GM21528 (cell line): ENCODE measurements around the gene MMP24.

Source experiments
- ATAC-seq: cut with Tn5 transposase; IDR thresholded peaks from one replicate; pipeline ENCODE4 v1.9.1; 2021; ENCODE audit warnings: mild to moderate bottlenecking, moderate library complexity; ENCODE audit not compliant: unreplicated experiment, low FRiP score

Gene MMP24

GRCh38 chr20:35290186-35290886, 63.8 kb downstream of the MMP24 start:
- no peak for ATAC-seq

DNA sequence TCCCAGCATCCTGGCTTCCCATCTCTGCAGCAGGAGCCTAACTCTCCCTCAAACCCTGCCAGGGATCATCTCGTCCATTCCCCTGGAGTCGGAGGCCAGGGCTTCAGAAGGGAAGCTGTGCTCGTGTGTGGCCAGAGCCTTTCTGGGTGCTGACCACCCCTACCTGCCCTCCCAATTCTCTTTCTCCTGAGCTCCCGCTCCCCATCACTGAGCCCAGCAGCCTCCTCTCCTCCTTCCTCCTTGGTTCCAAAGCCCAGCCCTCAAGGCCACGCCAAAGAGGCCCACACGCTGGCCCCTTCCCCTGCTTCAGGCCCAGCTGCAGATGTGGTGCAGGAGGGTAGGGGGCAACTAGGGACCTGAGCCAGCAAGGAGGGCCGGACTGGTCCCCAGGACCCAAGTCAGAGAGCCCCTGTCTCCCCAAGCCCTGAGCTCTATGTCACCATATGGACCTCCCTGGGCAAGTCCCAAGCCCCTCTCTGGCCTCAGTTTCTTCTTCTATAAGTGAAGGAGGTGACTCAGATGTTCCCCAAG, 64.5 kb downstream of the MMP24 start:
- ATAC-seq: no peak

DNA sequence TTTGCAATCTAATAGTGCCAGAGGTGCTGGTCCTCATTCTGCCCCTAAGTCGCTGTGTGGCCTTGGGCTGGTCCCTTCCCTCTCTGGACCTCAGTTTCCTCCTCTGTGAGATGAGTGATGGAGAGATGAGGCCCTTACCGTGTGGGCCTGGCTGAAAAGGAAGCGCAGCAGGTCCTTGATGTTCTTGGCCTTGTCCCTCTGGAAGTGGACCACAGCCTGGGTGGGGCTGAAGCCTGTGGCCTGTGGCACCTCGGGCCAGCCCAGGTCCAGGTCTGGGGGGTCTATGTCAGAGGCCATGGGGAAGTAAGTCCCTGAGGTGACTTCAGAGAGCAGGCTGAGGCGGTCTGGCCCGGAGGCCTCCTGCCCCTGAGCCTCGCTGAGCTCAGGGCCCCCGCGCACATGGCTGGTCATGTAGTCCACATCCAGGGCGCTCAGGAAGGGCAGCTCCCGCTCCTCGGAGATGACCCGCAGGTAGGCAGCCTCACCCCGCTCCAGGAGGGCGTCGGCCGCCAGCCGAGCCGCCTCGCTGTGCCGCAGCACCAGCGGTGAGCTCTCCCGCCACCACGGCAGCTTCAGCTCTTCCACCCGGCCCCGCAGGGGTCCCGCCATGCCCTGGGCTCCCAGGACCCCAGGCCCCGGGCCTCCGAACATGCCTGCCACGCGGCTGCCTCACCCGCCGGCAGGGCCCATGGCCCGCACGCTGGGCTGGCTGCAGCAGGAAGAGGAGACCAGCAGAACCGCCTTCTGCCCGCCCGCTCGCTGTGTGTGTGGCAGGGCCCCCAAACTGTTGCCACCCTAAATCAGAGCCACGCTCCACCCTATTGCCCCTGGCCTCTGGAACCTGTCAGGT, 65.4 kb downstream of the MMP24 start, which contains the start of gene FAM83C:
Gene FAM83C (minus strand): TSS at position 772 of the 850 bp plus-strand sequence. CDS start 121 bp downstream, at position 651.
- ATAC-seq: no peak

- no peak for ATAC-seq
Measured at GRCh38 chr20:35292504-35293285, 66.2 kb downstream of the MMP24 start.

DNA sequence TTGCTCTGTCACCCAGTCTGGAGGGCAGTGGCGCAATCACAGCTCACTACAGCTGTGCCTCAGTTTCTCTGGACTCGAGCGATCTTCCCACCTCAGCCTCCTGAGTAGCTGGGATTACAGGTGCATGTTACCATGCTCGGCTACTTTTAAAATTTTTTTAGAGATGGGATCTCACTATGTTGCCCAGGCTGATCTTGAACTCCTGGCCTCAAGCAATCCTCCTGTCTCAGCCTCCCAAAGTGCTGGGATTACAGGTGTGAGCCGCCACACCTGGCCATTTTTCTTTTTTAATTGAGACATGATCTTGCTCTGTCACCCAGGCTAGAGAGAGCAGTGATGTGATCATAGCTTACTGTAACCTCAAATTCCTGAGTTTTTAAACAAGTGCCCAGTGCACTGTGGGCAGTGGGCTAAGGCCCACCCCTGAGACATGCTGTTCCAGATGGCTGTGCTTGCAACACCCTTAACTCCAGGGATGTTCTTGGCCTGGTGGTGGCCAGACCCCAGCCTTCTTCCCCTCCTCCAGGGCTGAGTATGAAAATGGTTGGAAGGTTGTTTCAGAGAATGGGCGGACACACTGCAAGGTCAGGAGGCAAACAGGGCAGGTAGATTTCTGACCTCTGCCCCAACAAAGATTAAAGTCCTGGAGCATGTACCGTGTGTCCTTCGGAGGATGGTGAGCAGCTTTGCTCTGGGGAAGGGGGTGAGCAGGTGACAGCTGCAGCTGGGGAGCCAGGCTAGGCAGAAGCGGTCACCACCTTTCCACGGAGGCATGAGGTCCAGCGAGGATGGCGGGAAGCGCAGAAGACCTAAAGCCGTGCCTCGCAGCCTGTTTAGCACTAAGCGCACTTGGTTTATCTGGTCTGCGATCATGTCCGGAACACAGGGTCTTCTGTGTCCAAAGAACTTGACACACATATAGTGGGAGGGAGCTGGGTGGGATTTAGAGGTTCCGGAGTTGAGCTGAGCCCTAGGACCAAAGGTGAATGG, 67.1 kb downstream of the MMP24 start:
- ATAC-seq: no peak

DNA sequence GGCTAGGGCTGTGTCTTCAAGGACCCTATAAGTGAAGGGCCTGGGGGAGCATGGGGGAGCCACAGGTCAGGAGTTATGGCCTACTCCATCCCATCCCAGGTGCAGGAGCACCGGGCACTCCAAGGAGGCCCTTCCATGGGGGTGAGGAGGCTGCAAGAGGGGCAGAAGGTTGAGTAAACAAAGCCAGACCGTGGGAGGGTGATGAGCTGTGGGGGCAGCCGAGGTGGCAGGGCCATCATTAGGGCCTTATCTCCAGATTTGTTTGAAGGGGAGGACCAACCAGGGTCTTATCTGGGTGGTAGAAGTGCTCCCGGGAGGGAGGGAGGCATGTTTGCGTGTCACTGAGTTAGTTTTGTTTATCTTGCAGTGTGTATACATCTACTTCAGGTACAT, 67.8 kb downstream of the MMP24 start:
- ATAC-seq: no peak

- ATAC-seq: no peak
Measured at GRCh38 chr20:35295058-35295457, 68.6 kb downstream of the MMP24 start.

GRCh38 chr20:35295674-35296073, 69.2 kb downstream of the MMP24 start:
- ATAC-seq: no peak

GRCh38 chr20:35296101-35296554, 69.6 kb downstream of the MMP24 start:
- no peak for ATAC-seq

- ATAC-seq: no peak
Measured at GRCh38 chr20:35297155-35297554, 70.7 kb downstream of the MMP24 start.

DNA sequence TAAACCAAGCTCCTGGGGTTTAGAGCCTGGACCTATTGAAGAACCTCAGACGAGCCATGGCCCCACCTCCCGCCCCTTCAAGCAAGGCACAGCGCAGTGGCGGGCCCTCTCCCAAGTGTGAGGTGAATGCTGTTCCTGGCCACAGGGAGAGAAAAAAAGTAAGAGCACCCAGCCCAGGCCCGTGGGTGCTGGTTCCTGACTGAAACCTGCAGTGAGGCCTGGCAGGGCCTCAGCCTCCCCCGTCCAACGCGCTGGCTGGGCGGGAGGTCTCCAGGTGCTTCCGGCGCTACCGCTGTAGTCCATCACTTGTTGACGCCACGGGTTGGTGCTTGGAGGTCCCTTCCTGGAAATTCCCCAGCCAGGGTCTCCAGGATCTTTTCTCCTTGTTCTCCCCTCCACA, 71.2 kb downstream of the MMP24 start:
- ATAC-seq: no peak

DNA sequence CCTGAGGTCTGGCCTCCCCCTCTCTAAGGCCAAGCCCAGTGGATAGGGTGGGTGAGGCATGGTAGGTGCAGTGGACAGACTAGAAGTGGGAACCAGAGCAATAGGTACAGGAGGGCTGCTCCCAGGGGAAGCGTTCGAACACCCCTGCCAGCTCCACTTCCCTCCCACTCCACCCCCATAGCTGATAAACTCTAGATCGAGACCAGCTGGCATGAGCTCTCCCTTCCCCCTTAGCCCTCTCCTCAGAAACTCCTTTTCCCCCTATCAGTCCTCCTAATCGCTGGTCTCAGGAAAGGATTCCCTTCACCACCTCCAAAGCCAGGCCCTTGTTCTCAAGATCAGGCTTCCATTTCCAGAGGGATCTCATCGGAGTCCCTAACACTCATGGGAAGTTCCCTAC, 71.8 kb downstream of the MMP24 start:
- no peak for ATAC-seq

DNA sequence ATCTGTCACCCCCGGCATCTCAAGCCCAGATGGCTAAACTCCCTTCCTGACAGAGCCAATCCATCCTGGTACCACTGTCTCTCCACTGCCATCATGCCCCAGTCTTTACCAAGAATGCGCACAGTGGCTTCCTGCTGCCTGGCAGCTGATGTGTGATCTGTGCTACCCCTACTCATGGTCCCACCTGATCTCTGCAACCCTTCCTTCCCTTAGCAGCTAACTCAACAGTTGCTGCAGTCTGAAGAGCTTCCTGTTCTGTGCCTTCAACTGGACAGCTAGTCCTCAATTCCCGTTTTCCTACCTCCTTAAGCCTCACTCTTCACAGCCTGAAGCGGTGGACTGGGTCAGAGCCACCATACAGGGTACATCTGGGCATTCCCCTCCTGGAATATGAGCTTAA, 73.3 kb downstream of the MMP24 start:
- no peak for ATAC-seq

DNA sequence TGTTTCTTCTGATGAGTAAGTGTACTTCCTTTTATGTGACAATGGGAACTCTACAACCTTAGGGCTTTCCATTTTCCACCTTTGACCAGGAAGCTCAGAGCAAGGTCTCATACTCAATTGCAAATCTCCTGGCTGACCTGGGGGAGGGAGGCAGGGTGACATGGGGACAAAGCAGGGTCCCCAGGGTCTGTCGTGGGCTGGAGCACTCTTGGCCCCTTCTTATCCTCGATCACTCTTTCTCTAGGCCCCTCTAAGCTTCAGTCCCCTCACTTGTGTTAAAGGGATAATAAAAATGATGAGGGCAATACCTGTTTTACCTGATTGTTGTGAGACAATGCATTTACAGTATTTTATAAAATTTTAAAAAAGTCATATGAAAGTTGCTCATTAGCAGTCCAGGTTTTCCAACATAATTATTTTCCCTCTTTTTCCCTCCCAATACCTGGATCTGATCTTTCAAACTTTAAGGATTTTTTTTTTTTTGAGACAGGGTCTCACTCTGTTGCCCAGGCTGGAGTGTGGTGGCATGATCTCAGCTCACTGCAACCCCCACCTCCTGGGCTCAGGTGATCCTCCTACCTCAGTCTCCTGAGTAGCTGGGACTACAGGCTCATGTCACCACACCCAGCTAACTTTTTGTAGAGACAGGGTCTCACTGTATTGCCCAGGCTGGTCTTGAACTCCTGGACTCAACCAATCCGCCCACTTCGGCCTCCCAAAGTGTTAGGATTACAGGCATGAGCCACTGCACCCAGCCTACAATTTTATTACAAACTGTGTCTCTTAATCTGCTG, 74.2 kb downstream of the MMP24 start:
- ATAC-seq: no peak

GRCh38 chr20:35301426-35301825, 74.9 kb downstream of the MMP24 start:
- no peak for ATAC-seq

- ATAC-seq: no peak
Measured at GRCh38 chr20:35302421-35303335, 76.2 kb downstream of the MMP24 start.

DNA sequence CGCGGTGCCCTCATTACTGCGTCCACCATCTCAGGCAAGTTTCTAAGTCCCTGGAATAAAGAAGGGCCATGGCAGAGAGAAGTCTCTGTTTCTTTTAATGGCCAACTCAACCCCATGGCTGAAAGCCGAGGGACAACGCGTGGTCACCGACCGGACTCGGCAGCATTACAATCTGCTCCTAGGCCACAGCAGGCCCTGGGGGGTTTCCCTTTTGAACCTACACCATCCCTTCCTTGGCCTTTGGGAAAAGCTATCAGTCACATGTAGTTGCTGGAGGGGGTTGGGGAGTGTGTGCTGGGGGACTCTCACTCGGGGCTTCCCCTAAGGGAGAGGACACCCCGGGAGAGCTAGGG, 76.9 kb downstream of the MMP24 start:
- ATAC-seq: no peak
